GM18907 (cell line): ENCODE data around the gene GPN3.
"Not testable (repeated sequence)": the region's sequence is repeated elsewhere in the genome, so short reads cannot be mapped to it uniquely, and the experiment has no call there.

Experiments used
- ATAC-seq: cut with Tn5 transposase; IDR thresholded peaks from one replicate; pipeline ENCODE4 v1.9.1; 2021; ENCODE audit warnings: mild to moderate bottlenecking, moderate library complexity; ENCODE audit not compliant: unreplicated experiment

The GPN3 gene

DNA sequence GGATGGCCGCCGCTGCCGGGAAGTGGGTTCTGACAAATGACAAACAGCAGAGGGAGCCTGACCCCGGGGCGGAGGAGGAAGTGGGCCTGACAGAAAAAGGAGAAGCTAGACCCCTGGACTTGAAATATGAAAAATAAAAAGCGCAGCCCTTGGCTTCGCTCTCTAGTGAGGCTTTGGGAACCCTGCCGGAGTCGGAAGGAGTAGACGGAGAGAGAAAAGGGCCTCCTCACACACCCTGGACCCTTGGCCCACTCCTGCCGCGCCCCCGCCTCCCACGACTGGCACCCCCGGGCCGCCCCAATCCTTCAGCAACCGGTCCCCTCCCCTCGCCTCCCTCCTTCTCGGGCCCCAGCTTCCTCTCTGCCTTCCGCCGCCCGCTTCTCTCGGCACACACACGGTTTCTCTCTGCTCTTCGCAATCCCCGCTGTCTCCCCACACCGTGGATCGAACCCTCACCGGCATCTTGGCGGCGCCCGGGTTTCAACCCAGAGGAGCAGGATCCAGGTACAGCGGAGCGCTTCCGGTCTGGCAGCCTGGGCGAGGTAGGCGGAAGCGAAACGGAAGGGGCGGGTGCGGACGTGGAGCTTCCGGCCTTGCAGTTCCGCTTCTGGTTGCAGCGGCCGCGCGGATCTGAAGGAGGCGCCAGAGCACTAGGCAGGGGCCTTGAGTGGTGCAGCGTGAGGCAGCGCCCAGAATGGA is 18.1 kb downstream of the GPN3 start, which contains the start of gene ARPC3:
Gene ARPC3 (minus strand): TSS at position 539 of the 699 bp plus-strand sequence. CDS start 77 bp downstream, at position 462.
- ATAC-seq, result peak; percentile 90

DNA sequence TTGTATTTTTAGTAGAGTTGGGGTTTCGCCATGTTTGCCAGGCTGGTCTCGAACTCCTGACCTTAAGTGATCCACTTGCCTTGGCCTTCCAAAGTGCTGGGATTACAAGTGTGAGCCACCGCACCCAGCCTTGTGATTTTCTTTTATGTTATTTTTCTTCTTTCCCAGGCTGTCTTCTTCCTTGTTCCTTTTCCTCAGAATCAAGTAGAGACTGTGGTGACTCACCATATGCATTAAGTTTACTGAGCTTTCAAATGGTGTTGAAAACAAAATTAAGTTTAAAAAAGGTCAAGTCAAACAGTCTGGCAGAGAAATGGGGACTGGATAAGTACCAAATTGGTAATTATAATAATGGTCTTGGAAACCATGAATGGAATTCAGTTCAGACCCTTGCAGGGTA is 23.6 kb downstream of the GPN3 start:
- ATAC-seq, result no peak

DNA sequence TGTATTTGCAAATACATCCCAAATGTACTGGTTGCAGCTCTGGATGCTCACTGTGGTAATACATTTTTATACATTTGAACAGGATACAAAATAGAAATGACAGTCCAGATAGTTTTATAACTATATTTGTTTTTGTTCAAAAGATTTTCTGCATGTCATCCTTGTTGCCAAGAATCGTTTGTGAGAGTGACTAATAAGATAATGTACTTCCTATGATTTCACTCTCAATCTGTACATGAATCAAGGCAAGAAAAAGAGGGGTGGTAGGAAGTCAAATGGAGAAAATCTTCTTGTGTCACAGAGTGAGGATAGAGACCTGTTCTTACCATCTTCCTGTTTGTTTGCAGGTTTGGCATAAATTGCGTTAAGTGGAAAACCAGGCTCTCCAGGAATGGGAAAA is 31.8 kb downstream of the GPN3 start:
- ATAC-seq, result no peak

DNA sequence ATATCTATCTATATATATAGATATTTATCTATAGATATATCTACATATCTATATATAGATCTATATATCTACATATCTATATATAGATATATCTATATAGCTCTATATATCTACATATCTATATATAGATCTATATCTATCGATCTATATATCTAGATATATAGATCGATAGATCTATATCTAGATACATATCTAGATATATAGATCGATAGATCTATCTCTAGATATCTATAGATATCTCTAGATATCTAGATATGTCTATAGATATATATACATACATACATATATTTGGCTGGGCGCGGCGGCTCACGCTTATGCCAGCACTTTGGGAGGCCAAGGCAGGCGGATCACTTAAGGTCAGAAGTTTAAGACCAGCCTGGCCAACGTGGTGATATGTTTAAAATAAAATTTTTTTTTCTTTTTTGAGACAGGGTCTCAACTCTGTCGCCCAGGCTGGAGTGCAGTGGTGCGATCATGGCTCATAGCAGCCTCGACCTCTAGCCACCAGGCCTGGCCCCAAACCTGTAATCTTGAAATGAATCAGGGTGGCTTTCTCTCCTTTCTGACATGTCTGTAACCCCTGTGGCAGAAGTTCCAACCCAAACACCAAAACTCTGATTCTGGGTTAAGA is 36.0 kb downstream of the GPN3 start:
- ATAC-seq, result no peak

DNA sequence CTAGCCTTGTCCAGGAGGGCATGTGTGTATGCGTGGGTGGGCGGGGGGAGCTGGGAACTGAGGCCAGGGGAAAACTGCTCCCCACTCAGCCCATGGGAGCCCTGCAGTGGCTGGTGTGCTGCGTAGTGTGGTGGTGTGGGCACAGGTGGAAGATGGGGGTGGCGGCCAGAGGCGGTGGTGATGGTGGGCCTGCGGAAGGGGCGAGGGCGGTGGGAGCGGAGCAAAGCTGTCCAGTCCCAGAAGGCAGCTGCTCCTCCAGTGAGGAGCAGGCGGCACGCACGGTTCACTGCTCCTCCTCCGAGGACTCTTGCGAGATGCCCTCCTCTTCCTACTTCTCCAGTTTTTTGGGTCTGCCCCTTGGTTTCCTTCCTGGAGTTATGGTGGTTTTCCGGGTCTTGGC is 38.4 kb downstream of the GPN3 start:
- ATAC-seq, result not testable (repeated sequence)

DNA sequence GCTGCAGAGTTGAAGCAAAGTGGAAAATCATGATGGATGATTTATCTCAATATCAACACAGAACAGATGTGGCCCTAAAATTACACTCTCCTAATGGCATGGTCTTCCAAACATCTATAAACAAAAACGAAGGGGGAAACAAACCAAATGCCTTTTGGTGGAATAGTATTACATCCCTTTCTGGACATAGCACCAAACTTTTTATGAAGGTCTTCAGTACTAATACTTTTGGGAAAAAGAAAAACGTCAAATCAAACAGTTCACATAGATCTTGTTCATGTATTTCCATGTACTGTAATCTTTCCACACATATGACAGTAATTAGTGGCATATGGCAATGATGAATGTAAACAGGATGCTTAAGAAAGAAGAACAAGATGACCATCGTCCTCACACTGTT is 41.7 kb downstream of the GPN3 start:
- no peak for ATAC-seq

DNA sequence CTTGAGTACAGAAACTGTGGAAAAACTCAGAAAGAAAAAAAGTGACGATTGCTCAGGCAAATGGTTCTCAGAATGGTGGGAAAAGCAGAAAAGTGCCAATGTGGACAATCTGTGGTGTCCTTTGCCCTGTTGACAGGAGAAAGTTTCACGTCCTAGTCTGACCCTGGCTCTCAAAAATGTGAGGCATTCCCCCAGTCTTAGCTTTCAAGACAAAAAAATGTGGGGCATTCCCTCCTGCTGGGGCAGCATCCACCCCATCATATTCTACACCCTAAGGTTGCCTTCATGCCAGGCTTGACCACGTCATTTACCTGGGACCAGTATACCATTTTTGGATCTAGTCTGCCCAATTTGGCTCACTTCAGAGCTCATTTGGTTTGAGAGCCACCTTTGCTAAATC is 43.8 kb downstream of the GPN3 start:
- ATAC-seq, result no peak

DNA sequence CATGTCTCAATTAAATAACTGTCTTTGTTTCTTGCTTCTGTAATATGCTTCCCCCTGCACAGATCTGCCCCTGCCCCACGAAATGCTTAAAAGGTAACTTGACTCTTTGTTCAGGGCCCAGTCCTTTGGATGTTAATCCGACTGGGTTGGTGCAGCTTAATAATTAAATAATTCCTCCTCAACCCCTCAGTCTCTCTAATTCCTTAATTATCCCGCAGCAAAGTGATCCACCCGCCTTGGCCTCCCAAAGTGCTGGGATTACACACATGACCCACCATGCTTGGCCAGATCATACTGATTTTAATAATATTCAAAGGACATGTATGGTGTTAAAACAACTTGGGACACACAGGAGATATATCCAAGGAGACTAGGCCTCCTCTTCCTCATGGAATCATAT is 46.4 kb downstream of the GPN3 start:
- ATAC-seq, result no peak

DNA sequence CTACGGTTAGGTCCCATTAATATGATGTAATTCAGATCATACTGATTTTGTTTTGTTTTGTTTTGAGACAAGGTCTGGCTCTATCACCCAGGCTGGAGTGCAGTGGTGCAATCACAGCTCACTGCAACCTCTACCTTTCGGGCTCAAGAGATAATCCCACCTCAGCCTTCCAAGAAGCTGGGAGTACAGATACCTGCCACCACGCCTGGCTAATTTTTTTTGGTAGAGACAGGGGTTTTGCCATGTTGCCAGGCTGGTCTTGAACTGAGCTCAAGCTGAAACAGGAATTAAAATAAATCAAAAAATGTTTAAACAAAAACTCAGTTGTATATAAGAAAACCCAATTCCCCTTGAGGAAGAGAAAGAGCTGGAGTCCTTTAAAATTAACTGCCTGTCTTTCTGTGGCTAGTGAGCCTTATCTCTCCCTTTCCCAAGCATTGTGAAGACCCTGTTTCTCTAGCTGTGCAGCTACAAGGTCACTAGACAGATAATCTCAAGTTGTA is 46.8 kb downstream of the GPN3 start:
- no peak for ATAC-seq

DNA sequence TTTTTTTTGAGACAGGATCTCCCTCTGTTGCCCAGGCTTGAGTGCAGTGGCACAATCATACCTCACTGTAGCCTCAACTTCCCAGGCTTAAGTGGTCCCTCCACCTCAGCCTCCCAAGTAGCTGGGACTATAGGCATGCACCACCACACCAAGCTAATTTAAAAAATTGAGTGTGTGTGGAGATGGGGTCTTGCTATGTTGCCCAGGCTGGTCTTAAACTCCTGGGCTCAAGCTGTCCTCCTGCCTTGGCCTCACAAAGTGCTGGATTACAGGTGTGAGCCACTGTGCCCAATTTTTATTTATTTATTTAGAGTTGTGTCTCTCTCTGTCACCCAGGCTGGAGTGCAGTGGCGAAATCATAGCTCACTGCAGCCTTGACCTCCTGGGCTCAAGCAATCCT is 47.4 kb downstream of the GPN3 start:
- not testable (repeated sequence) for ATAC-seq

DNA sequence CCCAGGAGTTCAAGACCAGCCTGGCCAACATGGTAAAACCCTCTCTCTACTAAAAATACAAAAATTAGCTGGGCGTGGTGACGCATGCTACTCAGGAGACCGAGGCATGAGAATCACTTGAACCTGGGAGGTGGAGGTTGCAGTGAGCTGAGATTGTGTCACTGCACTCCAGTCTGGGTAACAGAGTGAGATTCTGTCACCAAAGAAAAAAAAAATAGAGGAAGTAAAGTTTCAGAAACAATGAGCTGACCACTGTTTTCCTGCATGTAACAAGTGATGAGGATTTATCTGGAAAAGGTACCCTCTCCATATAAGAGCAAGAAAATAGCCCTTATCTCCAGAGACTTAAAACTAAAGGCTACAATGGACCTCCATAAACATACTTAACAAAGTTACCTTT is 50.9 kb downstream of the GPN3 start:
- not testable (repeated sequence) for ATAC-seq

DNA sequence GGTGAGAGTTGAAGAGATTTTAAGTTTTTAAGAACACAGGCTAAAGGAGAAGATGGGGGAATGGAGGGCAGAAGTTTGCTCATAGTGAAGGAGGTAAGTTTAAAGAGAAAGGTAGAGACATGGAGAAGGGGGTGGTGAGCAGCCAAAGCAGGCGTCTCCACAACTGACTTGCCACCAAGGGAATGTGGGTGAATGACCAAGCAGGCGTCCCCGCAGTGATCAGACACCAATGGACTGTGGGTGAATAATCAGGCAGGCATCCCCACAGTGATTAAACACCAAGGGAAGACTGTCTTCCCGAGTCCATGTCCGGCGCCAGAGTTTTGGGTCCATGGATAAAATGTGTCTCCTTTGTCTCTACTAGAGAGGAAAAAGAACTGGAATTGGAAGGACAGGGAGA is 58.0 kb downstream of the GPN3 start:
- ATAC-seq, result not testable (repeated sequence)

DNA sequence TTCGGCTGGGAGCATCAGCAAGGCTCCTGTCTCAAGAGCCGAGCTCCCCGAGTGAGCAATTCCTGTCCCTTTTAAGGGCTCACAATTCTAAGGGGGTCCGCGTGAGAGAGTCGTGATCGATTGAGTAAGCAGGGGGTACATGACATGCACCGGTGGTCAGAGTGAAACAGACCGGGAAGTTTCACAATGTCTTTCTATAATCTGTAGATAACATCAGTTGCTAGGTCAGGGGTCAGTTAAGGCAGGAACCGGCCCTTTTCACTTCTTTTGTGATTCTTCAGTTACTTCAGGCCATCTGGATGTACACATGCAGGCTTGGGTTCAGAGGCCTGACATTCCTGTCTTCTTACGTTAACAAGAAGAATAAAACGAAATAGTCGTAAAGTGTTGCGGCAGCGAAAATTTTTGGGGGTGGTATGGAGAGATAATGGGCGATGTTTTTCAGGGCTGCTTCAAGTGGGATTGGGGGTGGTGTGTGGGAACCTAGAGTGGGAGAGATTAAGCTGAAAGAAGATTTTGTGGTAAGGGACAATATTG is 62.9 kb downstream of the GPN3 start:
- not testable (repeated sequence) for ATAC-seq

DNA sequence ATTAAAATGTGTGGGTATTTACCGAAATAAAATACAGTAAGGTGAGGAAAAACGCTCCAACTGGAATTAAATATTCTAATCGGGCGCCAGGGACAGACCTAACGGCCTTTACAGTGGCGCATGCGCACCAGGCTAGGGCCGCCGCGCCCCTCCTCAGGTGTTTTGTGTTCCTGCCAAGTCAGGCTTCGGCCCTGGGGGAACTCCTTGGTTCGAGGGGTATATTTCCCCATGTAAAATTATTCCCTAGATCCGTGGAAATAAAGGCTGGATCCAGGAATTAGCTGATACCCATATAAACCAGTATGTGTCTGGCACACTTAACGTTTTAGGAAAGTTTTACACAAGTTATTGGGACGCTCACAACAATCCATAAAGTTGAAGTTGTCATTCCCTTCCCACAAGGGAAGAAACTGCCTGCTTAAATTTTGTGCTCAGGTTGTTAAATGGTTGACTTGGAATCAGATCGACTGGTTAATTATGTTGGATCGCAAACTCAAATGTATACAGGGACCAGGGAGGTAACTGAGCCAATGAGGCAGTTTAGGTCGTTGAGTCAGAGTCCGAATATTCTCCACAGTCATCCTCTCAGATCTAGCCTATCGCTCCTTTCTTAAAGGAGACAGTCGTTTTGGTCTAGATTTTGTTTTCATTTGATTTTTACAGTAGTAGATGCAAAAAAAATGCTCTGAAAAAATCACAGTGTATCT is 63.9 kb downstream of the GPN3 start:
- ATAC-seq, result peak; percentile 64

DNA sequence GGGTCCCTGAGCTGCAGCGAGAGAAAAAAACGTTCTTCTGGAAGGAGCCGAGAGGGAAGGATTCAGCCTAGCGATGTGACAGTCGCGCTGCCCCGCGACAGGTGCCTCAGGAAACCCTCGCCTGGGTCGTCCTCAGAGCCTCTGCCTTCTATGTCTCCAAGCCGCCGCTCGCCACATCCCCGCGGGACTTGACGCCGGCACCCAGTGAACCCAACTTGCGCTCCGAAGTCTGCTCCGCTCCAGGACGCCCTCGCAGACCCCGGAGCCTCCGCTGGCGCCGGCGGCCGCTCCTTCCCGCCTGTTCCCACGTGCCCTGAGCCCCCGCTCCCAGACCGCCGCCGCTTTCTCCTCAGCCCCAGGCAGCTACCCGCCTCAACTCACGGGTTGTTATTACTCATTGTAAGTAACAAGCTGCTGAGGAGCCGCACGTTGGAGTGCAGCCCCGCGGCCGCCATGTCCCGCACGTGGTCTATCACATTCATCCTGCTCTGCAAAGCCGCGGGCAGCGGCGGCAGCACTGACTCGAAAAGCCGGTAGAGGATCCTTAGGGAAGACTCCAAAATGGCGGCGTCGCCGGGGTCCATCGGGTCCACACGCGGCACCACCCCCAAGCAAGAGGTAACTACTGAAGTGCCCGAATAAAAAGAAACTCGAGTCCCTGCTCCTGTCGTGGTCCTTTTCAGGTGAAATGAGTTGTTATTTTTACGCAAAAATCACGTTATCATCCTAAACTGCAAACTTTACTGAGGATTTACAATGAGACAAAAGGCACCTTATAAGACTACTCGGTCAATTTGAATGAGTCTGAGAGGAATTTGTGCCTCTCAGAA is 64.7 kb downstream of the GPN3 start, which contains the start of gene ANAPC7:
Gene ANAPC7 (minus strand): TSS at position 563 of the 830 bp plus-strand sequence. CDS start 81 bp downstream, at position 482.
- ATAC-seq, result peak; percentile 81
